ENCODE measurements around the gene CCDC177.
A peak's percentile ranks its signal among the peaks of the same experiment; 100 is the strongest.
"Not testable (repeated sequence)": the region's sequence is repeated elsewhere in the genome, so short reads cannot be mapped to it uniquely, and the experiment has no call there.

CCDC177 gene

GRCh38 chr14:69600304-69600891, 25.7 kb upstream of the CCDC177 start:
- no peak for DNase-seq

GRCh38 chr14:69599431-69599830, 24.8 kb upstream of the CCDC177 start:
- DNase-seq = not testable (repeated sequence)

- no peak for DNase-seq
These were observed 20.7 kb upstream of the CCDC177 start for GRCh38 chr14:69595336-69595735.

GRCh38 chr14:69594846-69595245, 20.2 kb upstream of the CCDC177 start:
- no peak for DNase-seq

- peak in 10 of 56 donors; percentile 5 to 51 (median 12) for DNase-seq
These were observed 18.5 kb upstream of the CCDC177 start for GRCh38 chr14:69593018-69593677.

- DNase-seq = no peak
These were observed 16.6 kb upstream of the CCDC177 start for GRCh38 chr14:69591317-69591716.

GRCh38 chr14:69587389-69587788, 12.7 kb upstream of the CCDC177 start:
- DNase-seq = no peak

GRCh38 chr14:69586404-69586803, 11.7 kb upstream of the CCDC177 start:
- no peak for DNase-seq

GRCh38 chr14:69584389-69584788, 9.7 kb upstream of the CCDC177 start:
- DNase-seq = no peak

- no peak for DNase-seq
These were observed 8.2 kb upstream of the CCDC177 start for GRCh38 chr14:69582829-69583228.

GRCh38 chr14:69582212-69582611, 7.5 kb upstream of the CCDC177 start:
- no peak for DNase-seq

GRCh38 chr14:69581316-69581935, 6.8 kb upstream of the CCDC177 start:
- DNase-seq = no peak

- DNase-seq = peak in 6 of 56 donors; percentile 2 to 21 (median 8)
These were observed 5.4 kb upstream of the CCDC177 start for GRCh38 chr14:69580009-69580577.

GRCh38 chr14:69579476-69579875, 4.8 kb upstream of the CCDC177 start:
- DNase-seq = peak in 1 of 56 donors; percentile 1

- DNase-seq = no peak
These were observed 254 bp upstream of the CCDC177 start for GRCh38 chr14:69574954-69575295.

GRCh38 chr14:69573831-69574262, 824 bp downstream of the CCDC177 start:
- peak in 10 of 56 donors; percentile 4 to 48 (median 24) for DNase-seq

- no peak for DNase-seq
These were observed 1.4 kb downstream of the CCDC177 start for GRCh38 chr14:69573205-69573830.

- no peak for DNase-seq
These were observed 1.9 kb downstream of the CCDC177 start for GRCh38 chr14:69572841-69573135.

GRCh38 chr14:69572030-69572840, 2.4 kb downstream of the CCDC177 start:
- DNase-seq = no peak

GRCh38 chr14:69571449-69572029, 3.1 kb downstream of the CCDC177 start:
- DNase-seq = no peak

GRCh38 chr14:69570836-69571330, 3.8 kb downstream of the CCDC177 start:
- DNase-seq = no peak

Measured in nucleus accumbens (tissue), 56 donors.